HG02571 (cell line): ENCODE data around the gene DENND2D.
"Not testable (repeated sequence)": the region's sequence is repeated elsewhere in the genome, so short reads cannot be mapped to it uniquely, and the experiment has no call there.

Experiments
- ATAC-seq: cut with Tn5 transposase; IDR thresholded peaks from one replicate; pipeline ENCODE4 v1.9.1; 2021; ENCODE audit warnings: mild to moderate bottlenecking, moderate library complexity; ENCODE audit not compliant: unreplicated experiment

The DENND2D gene

GRCh38 chr1:111221633-111222291 lies 21.3 kb upstream of the DENND2D start:
- peak; percentile 49 for ATAC-seq

- no peak for ATAC-seq
These were observed 20.8 kb upstream of the DENND2D start for GRCh38 chr1:111221276-111221632.

- ATAC-seq, result no peak
These were observed 19.9 kb upstream of the DENND2D start for GRCh38 chr1:111220302-111220890.

GRCh38 chr1:111219557-111220286 lies 19.3 kb upstream of the DENND2D start:
- peak; percentile 27 for ATAC-seq

- ATAC-seq, result no peak
These were observed 18.5 kb upstream of the DENND2D start for GRCh38 chr1:111218701-111219556.

- ATAC-seq, result no peak
These were observed 16.9 kb upstream of the DENND2D start for GRCh38 chr1:111217183-111217910.

GRCh38 chr1:111216751-111217150 lies 16.3 kb upstream of the DENND2D start:
- ATAC-seq, result no peak

- not testable (repeated sequence) for ATAC-seq
These were observed 14.8 kb upstream of the DENND2D start for GRCh38 chr1:111215285-111215684.

- ATAC-seq, result no peak
These were observed 14.4 kb upstream of the DENND2D start for GRCh38 chr1:111214884-111215283.

GRCh38 chr1:111214074-111214801 lies 13.8 kb upstream of the DENND2D start:
- ATAC-seq, result no peak

- ATAC-seq, result no peak
These were observed 13.0 kb upstream of the DENND2D start for GRCh38 chr1:111213412-111213811.

- ATAC-seq, result no peak
These were observed 12.3 kb upstream of the DENND2D start for GRCh38 chr1:111212634-111213335.

- ATAC-seq, result no peak
These were observed 11.5 kb upstream of the DENND2D start for GRCh38 chr1:111211921-111212320.

- no peak for ATAC-seq
These were observed 9.2 kb upstream of the DENND2D start for GRCh38 chr1:111209622-111210021.

GRCh38 chr1:111208921-111209320 lies 8.5 kb upstream of the DENND2D start:
- ATAC-seq, result no peak

GRCh38 chr1:111205714-111206050 lies 5.2 kb upstream of the DENND2D start:
- no peak for ATAC-seq

GRCh38 chr1:111204983-111205713 lies 4.7 kb upstream of the DENND2D start:
- ATAC-seq, result no peak

- ATAC-seq, result peak; percentile 72
These were observed 3.9 kb upstream of the DENND2D start for GRCh38 chr1:111204201-111204982.
